Tibial artery (tissue), 4 donors: ENCODE results near the gene ARL10.

ENCODE experiments used
- DNase-seq, 2 donors: peaks; one replicate each; pipeline ENCODE4 v3.0.0-alpha.2; 2019
- H3K27ac ChIP-seq, 2 donors: fragments of 200-600 bp; sonication (generic) in 1 of 2; 1 replicate in 1 of 2; 2 replicates in 1 of 2; pipeline ENCODE4 v1.5.1; 2018 to 2019; ENCODE audit warnings: mild to moderate bottlenecking in 1 of 2
- H3K27me3 ChIP-seq, 2 donors: fragments of 200-600 bp; sonication (generic) in 1 of 2; one replicate each; pipeline versions ENCODE4 v1.5.1 to v1.6.0; 2016 to 2019
- H3K36me3 ChIP-seq, 3 donors: fragments of 200-600 bp; sonication (generic) in 2 of 3; one replicate each; pipeline ENCODE4 v1.5.1; 2016 to 2019; ENCODE audit warnings: mild to moderate bottlenecking in 2 of 3
- H3K4me1 ChIP-seq, 4 donors: fragments of 200-600 bp; sonication (generic) in 2 of 4; 1 replicate in 3 of 4; 2 replicates in 1 of 4; pipeline ENCODE4 v1.5.1; 2016 to 2019
- H3K4me3 ChIP-seq, 2 donors: fragments of 200-600 bp; sonication (generic) in 1 of 2; 1 replicate in 1 of 2; 2 replicates in 1 of 2; pipeline ENCODE4 v1.5.1; 2018 to 2019; ENCODE audit warnings: mild to moderate bottlenecking in 2 of 2
- H3K9me3 ChIP-seq, 3 donors: fragments of 200-600 bp; sonication (generic) in 1 of 3; one replicate each; pipeline ENCODE4 v1.5.1; 2016 to 2019
- CTCF ChIP-seq, 2 experiments: fragments of 200-600 bp in 1 of 2; fragments of 450-650 bp in 1 of 2; IDR thresholded peaks; one replicate each; pipeline ENCODE4 v1.5.1; 2017 to 2019; ENCODE audit warnings: antibody characterized with exemption in 2 of 2, mild to moderate bottlenecking in 1 of 2, moderate library complexity in 1 of 2
- intact Hi-C: fragments of 100-400 bp; cut with DNase I; formaldehyde crosslinking; loops from one replicate; pipeline ENCODE4 v1.15.0; 2023; ENCODE audit warnings: low total_unique reads

Gene ARL10

GRCh38 chr5:176364765-176365350 lies 429 bp upstream of the ARL10 start:
- no peak for TF ChIP-seq CTCF (IDR thresholded peaks at IDR 0.05)
- H3K36me3 ChIP-seq: peaks cover 16 to 25% (median 19%) of the 10 kb centered on the region in 3 donors
- no peaks in the 10 kb centered on the region for H3K9me3 ChIP-seq
- H3K4me3 ChIP-seq: peak overlapping the region; percentile 78 to 98
- DNase-seq: peak; percentile 12 to 21
- H3K27ac ChIP-seq: peak overlapping the region; percentile 73 to 91
- peaks cover 0 to 28% (median 13%) of the 10 kb centered on the region in 4 donors for H3K4me1 ChIP-seq
- H3K27me3 ChIP-seq: no peaks in the 10 kb centered on the region
- intact Hi-C loops: no loop called here

- H3K27me3 ChIP-seq: no peaks in the 10 kb centered on the region
- intact Hi-C loops: no loop called here
- peak overlapping the region; percentile 73 to 91 for H3K27ac ChIP-seq
- TF ChIP-seq CTCF (IDR thresholded peaks at IDR 0.05): no peak
- H3K36me3 ChIP-seq: peaks cover 23 to 40% (median 26%) of the 10 kb centered on the region in 3 donors
- H3K9me3 ChIP-seq: no peaks in the 10 kb centered on the region
- H3K4me3 ChIP-seq: peak overlapping the region; percentile 78 to 98
- peaks cover 0 to 17% (median 8%) of the 10 kb centered on the region in 4 donors for H3K4me1 ChIP-seq
- peak in 1 of 2 donors; percentile 56 for DNase-seq
These were observed 1.1 kb downstream of the ARL10 start for GRCh38 chr5:176366232-176366894.

- no peak for DNase-seq
- no peak for TF ChIP-seq CTCF (IDR thresholded peaks at IDR 0.05)
These were observed 3.4 kb downstream of the ARL10 start for GRCh38 chr5:176368726-176369125.

GRCh38 chr5:176369934-176370711 lies 4.8 kb downstream of the ARL10 start:
- Histone ChIP-seq H3K9me3 (no peaks in the 10 kb centered on the region), H3K36me3 (peaks cover 29 to 51% (median 32%) of the 10 kb centered on the region in 3 donors), H3K4me1 (peaks cover 0 to 25% (median 11%) of the 10 kb centered on the region in 4 donors), H3K4me3 (no peak overlapping the region), H3K27me3 (no peaks in the 10 kb centered on the region), H3K27ac (no peak overlapping the region)
- DNase-seq: no peak
- intact Hi-C loops: no loop called here
- no peak for TF ChIP-seq CTCF (IDR thresholded peaks at IDR 0.05)

More at GRCh38 chr5:176368726-176369125, 3.4 kb downstream of the ARL10 start:
- Histone ChIP-seq H3K27ac (no peak overlapping the region), H3K4me1 (peaks cover 0 to 27% (median 15%) of the 10 kb centered on the region in 4 donors), H3K9me3 (no peaks in the 10 kb centered on the region), H3K4me3 (no peak overlapping the region), H3K36me3 (peaks cover 29 to 51% (median 32%) of the 10 kb centered on the region in 3 donors), H3K27me3 (no peaks in the 10 kb centered on the region)
- intact Hi-C loops: no loop called here

- TF ChIP-seq CTCF (IDR thresholded peaks at IDR 0.05): no peak
- Histone ChIP-seq H3K4me1 (peaks cover 0 to 16% (median 7%) of the 10 kb centered on the region in 4 donors), H3K36me3 (peaks cover 29 to 57% (median 32%) of the 10 kb centered on the region in 3 donors), H3K4me3 (no peak overlapping the region), H3K27me3 (no peaks in the 10 kb centered on the region), H3K9me3 (no peaks in the 10 kb centered on the region), H3K27ac (peak overlapping the region in 1 of 2 donors; percentile 39)
- intact Hi-C loops: no loop called here
- DNase-seq: no peak
These were observed 6.6 kb downstream of the ARL10 start for GRCh38 chr5:176371621-176372539.
